PC-9 (cell line): ENCODE data around the gene RHOB. TPM values are rescaled to one million over a fixed set of nuclear protein-coding genes. Genes with fewer than 3 reads are reported as not detected.

Source experiments
- BruUV-seq: library from RNA; stranded (reverse); fragments of 400-500 nt; replicated peaks from 2 replicates; lab custom pipeline; 2021; lab: Mats Ljungman, UMichigan
- CTCF ChIA-PET: fragments of 300-600 bp; sonication (Branson Sonifier 250); formaldehyde crosslinking; loops from one replicate; lab custom pipeline; 2022; ENCODE audit warnings: antibody characterized with exemption; lab: Charles Lee
- POLR2A ChIA-PET: fragments of 300-600 bp; sonication (Branson Sonifier 250); formaldehyde crosslinking; loops from one replicate; lab custom pipeline; 2022; ENCODE audit warnings: antibody characterized with exemption; ENCODE audit not compliant: unreplicated experiment; lab: Charles Lee
- DNase-seq, 2 experiments: peaks; one replicate each; pipeline versions ENCODE4 v3.0.0 to v3.0.0-alpha.2; 2015 to 2022; ENCODE audit warnings: mixed read lengths in 1 of 2
- H2AFZ ChIP-seq: fragments of 200-600 bp; sonication (generic); 2 replicates; pipeline ENCODE4 v1.8.1; 2017; ENCODE audit warnings: antibody characterized with exemption
- H3F3A ChIP-seq: fragments of 200-600 bp; sonication (generic); 2 replicates; pipeline ENCODE4 v1.8.1; 2017; ENCODE audit warnings: antibody characterized with exemption, mild to moderate bottlenecking, low read depth; ENCODE audit not compliant: insufficient read depth
- H3K27ac ChIP-seq: fragments of 200-600 bp; sonication (generic); 2 replicates; pipeline ENCODE4 v1.6.1; 2016; ENCODE audit warnings: mixed run types
- H3K27me3 ChIP-seq: fragments of 200-600 bp; sonication (generic); 2 replicates; pipeline ENCODE4 v1.6.1; 2016; ENCODE audit warnings: low read depth, mixed run types; ENCODE audit not compliant: insufficient read depth
- H3K36me3 ChIP-seq: fragments of 200-600 bp; sonication (generic); 2 replicates; pipeline ENCODE4 v1.6.1; 2016; ENCODE audit warnings: low read depth, mixed run types
- H3K4me1 ChIP-seq: fragments of 200-600 bp; sonication (generic); replicated peaks from 2 replicates; pipeline ENCODE4 v1.6.1; 2016; ENCODE audit warnings: mixed run types; ENCODE audit not compliant: insufficient read depth
- H3K4me2 ChIP-seq: fragments of 200-600 bp; sonication (generic); 2 replicates; pipeline ENCODE4 v1.6.1; 2017; ENCODE audit warnings: mixed run types
- H3K4me3 ChIP-seq: fragments of 200-600 bp; sonication (generic); 2 replicates; pipeline ENCODE4 v1.6.1; 2016; ENCODE audit warnings: mixed run types
- H3K79me2 ChIP-seq: fragments of 200-600 bp; sonication (generic); 2 replicates; pipeline ENCODE4 v1.6.1; 2017; ENCODE audit warnings: low read depth, mixed run types
- H3K9me2 ChIP-seq: fragments of 200-600 bp; sonication (generic); 2 replicates; pipeline ENCODE4 v1.8.1; 2017; ENCODE audit warnings: mild to moderate bottlenecking; ENCODE audit not compliant: insufficient read depth
- H3K9me3 ChIP-seq: fragments of 200-600 bp; sonication (generic); 2 replicates; pipeline ENCODE4 v1.8.1; 2016; ENCODE audit warnings: low read depth; ENCODE audit not compliant: insufficient read depth
- H4K20me1 ChIP-seq: fragments of 200-600 bp; sonication (generic); 2 replicates; pipeline ENCODE4 v1.8.1; 2017; ENCODE audit not compliant: insufficient read depth
- CTCF ChIP-seq: fragments of 200-600 bp; sonication (generic); conservative IDR thresholded peaks from 2 replicates; pipeline ENCODE4 v1.6.1; 2017; ENCODE audit warnings: mixed run types, antibody characterized with exemption, mild to moderate bottlenecking, moderate library complexity
- EZH2 ChIP-seq: fragments of 200-600 bp; sonication (generic); IDR thresholded peaks from 2 replicates; pipeline ENCODE4 v1.8.0; 2017; ENCODE audit warnings: antibody characterized with exemption, low read depth
- intact Hi-C: fragments of 100-400 bp; cut with micrococcal nuclease; formaldehyde crosslinking; loops from one replicate; pipeline ENCODE4 v1.10.0; 2022; ENCODE audit not compliant: unreplicated experiment
- total RNA-seq: library from RNA; stranded (reverse); gene quantifications from 2 replicates; pipeline ENCODE4 v1.2.3, GENCODE V29; 2021

RHOB gene
- total RNA-seq, 1 experiment from 2014 or later, result 39.3 TPM

- Histone ChIP-seq H3K4me2 (no peak overlapping the region), H3K9me3 (no peaks in the 10 kb centered on the region), H3K27me3 (no peaks in the 10 kb centered on the region), H2AFZ (no peak overlapping the region), H3K36me3 (no peaks in the 10 kb centered on the region), H3K27ac (no peak overlapping the region), H3K9me2 (no peaks in the 10 kb centered on the region), H3K4me1 (peaks cover 21% of the 10 kb centered on the region), H3F3A (peaks cover 8% of the 10 kb centered on the region; the same call in 1 of the 2 replicates), H3K79me2 (no peaks in the 10 kb centered on the region), H4K20me1 (no peaks in the 10 kb centered on the region), H3K4me3 (no peak overlapping the region)
- no peak for TF ChIP-seq EZH2
- no peak for TF ChIP-seq CTCF
- CTCF ChIA-PET, result no interaction called here
- intact Hi-C loops, result no loop called here
- DNase-seq, result no peak
- no TSS peak for BruUV-seq
- POLR2A ChIA-PET, result interaction anchor here (0.7 to 1.2 kb wide), 2 partner anchors 9 to 146 kb away, joined by 3 to 7 read pairs; no protein-coding TSS in a partner anchor
Measured at GRCh38 chr2:20487030-20487391, 40.1 kb downstream of the RHOB start.

- no TSS peak for BruUV-seq
- intact Hi-C loops, result no loop called here
- TF ChIP-seq CTCF (no peak), EZH2 (no peak)
Measured at GRCh38 chr2:20487392-20488174, 40.7 kb downstream of the RHOB start.

GRCh38 chr2:20488201-20488641 lies 41.3 kb downstream of the RHOB start:
- no peaks in the 10 kb centered on the region for H3K9me3 ChIP-seq
- CTCF ChIA-PET, result interaction anchor here (0.9 kb wide), 1 partner anchor 120 kb away, joined by 3 read pairs; no protein-coding TSS in a partner anchor
- BruUV-seq, result no TSS peak
- intact Hi-C loops, result no loop called here
- H3K27ac ChIP-seq, result no peak overlapping the region
- TF ChIP-seq CTCF (no peak), EZH2 (no peak)
- H4K20me1 ChIP-seq, result no peaks in the 10 kb centered on the region
- H3K4me1 ChIP-seq, result peaks cover 25% of the 10 kb centered on the region
- no peak for DNase-seq
- no peaks in the 10 kb centered on the region for H3K79me2 ChIP-seq
- H3K4me3 ChIP-seq, result no peak overlapping the region
- peaks cover 8% of the 10 kb centered on the region; the same call in 1 of the 2 replicates for H3F3A ChIP-seq
- peak overlapping the region; percentile 16; the same call in 1 of the 2 replicates for H3K4me2 ChIP-seq
- no peaks in the 10 kb centered on the region for H3K27me3 ChIP-seq
- POLR2A ChIA-PET, result no interaction called here
- no peaks in the 10 kb centered on the region for H3K36me3 ChIP-seq
- no peak overlapping the region for H2AFZ ChIP-seq
- H3K9me2 ChIP-seq, result no peaks in the 10 kb centered on the region

More at GRCh38 chr2:20487392-20488174, 40.7 kb downstream of the RHOB start:
- no peaks in the 10 kb centered on the region for H3K36me3 ChIP-seq
- H2AFZ ChIP-seq, result no peak overlapping the region
- no peaks in the 10 kb centered on the region for H3K9me3 ChIP-seq
- H4K20me1 ChIP-seq, result no peaks in the 10 kb centered on the region
- CTCF ChIA-PET, result no interaction called here
- peak in 1 of 2 experiments; percentile 46 for DNase-seq
- H3K27me3 ChIP-seq, result no peaks in the 10 kb centered on the region
- peak overlapping the region; percentile 16; the same call in 1 of the 2 replicates for H3K4me2 ChIP-seq
- peaks cover 25% of the 10 kb centered on the region for H3K4me1 ChIP-seq
- no peaks in the 10 kb centered on the region for H3K79me2 ChIP-seq
- no peak overlapping the region for H3K27ac ChIP-seq
- H3K4me3 ChIP-seq, result no peak overlapping the region
- H3K9me2 ChIP-seq, result no peaks in the 10 kb centered on the region
- POLR2A ChIA-PET, result interaction anchor here (1.2 kb wide), 1 partner anchor 9 kb away, joined by 7 read pairs; no protein-coding TSS in a partner anchor
- H3F3A ChIP-seq, result peaks cover 8% of the 10 kb centered on the region; the same call in 1 of the 2 replicates
